Activated CD4-positive, alpha-beta memory T cell treated with anti-CD3 and anti-CD28 coated beads, Interleukin-2, amount 10 ng/mL, durations not matched to agents 7 days and 5 days (primary cell): ENCODE measurements around the gene TAOK1. TPM values are rescaled to one million over a fixed set of nuclear protein-coding genes. Genes with fewer than 3 reads are reported as not detected.

Source experiments
- CTCF ChIA-PET: fragments of 350-600 bp; sonication (Branson Sonifier 250); formaldehyde crosslinking; loops from one replicate; lab custom pipeline; 2021; ENCODE audit warnings: antibody characterized with exemption, inconsistent platforms; lab: Charles Lee
- POLR2A ChIA-PET: fragments of 350-600 bp; sonication (Branson Sonifier 250); formaldehyde crosslinking; loops from one replicate; lab custom pipeline; 2021; ENCODE audit warnings: antibody characterized with exemption; lab: Charles Lee
- DNase-seq: peaks from one replicate; pipeline ENCODE4 v3.0.0-alpha.2; 2020
- H3K27ac Mint-ChIP-seq: one replicate; pipeline ENCODE4 v1.8.0; 2021; ENCODE audit warnings: mild to moderate bottlenecking, mixed read lengths
- H3K27me3 Mint-ChIP-seq: one replicate; pipeline ENCODE4 v1.8.0; 2021; ENCODE audit warnings: mixed read lengths
- H3K36me3 Mint-ChIP-seq: one replicate; pipeline ENCODE4 v1.8.0; 2021; ENCODE audit warnings: low read depth, mixed read lengths
- H3K4me1 Mint-ChIP-seq: one replicate; pipeline ENCODE4 v1.8.0; 2021; ENCODE audit warnings: mixed read lengths
- H3K4me3 Mint-ChIP-seq: one replicate; pipeline ENCODE4 v1.8.0; 2021; ENCODE audit warnings: mild to moderate bottlenecking, mixed read lengths
- H3K9me3 Mint-ChIP-seq: one replicate; pipeline ENCODE4 v1.8.0; 2021; ENCODE audit warnings: mixed read lengths
- total RNA-seq, 2 experiments: library from RNA; stranded (reverse); gene quantifications; one replicate each; pipeline ENCODE4 v1.2.3, GENCODE V29; 2021

The TAOK1 gene
- total RNA-seq, 2 experiments from 2014 or later: 50.0 to 51.0 TPM

GRCh38 chr17:29571883-29572681 is 181.9 kb downstream of the TAOK1 start:
- Mint-ChIP-seq H3K9me3 (no peaks in the 10 kb centered on the region), H3K4me3 (no peak overlapping the region), H3K27ac (no peak overlapping the region), H3K4me1 (peaks cover 14% of the 10 kb centered on the region), H3K36me3 (peaks cover 35% of the 10 kb centered on the region), H3K27me3 (no peaks in the 10 kb centered on the region)
- CTCF ChIA-PET: interaction anchor here (1.0 to 7.1 kb wide), 11 partner anchors 10 to 202 kb away, joined by 3 to 64 read pairs (median 6); partner anchors contain the start of gene ANKRD13B
- POLR2A ChIA-PET: interaction anchor here (0.6 to 8.0 kb wide), 4 partner anchors 17 to 104 kb away, joined by 4 to 41 read pairs (median 22); partner anchors contain the start of gene ANKRD13B
- DNase-seq: no peak

- Mint-ChIP-seq H3K36me3 (peaks cover 39% of the 10 kb centered on the region), H3K4me3 (no peak overlapping the region), H3K9me3 (no peaks in the 10 kb centered on the region), H3K27me3 (no peaks in the 10 kb centered on the region), H3K27ac (no peak overlapping the region), H3K4me1 (peaks cover 14% of the 10 kb centered on the region)
- ChIA-PET POLR2A (interaction anchor here (1.4 to 8.0 kb wide), 3 partner anchors 16 to 43 kb away, joined by 7 to 41 read pairs (median 36); partner anchors contain the start of gene ANKRD13B), CTCF (interaction anchor here (1.2 to 2.5 kb wide), 8 partner anchors 9 to 203 kb away, joined by 3 to 12 read pairs (median 6); partner anchors contain the start of gene ANKRD13B)
- DNase-seq: peak; percentile 53
These were observed 182.8 kb downstream of the TAOK1 start for GRCh38 chr17:29572691-29573557.

GRCh38 chr17:29573558-29573869 is 183.4 kb downstream of the TAOK1 start:
- no peaks in the 10 kb centered on the region for H3K27me3 Mint-ChIP-seq
- no peaks in the 10 kb centered on the region for H3K9me3 Mint-ChIP-seq
- H3K4me1 Mint-ChIP-seq: peaks cover 14% of the 10 kb centered on the region
- no peak overlapping the region for H3K27ac Mint-ChIP-seq
- peaks cover 40% of the 10 kb centered on the region for H3K36me3 Mint-ChIP-seq
- ChIA-PET POLR2A (interaction anchor here (1.4 to 5.8 kb wide), 2 partner anchors 15 to 42 kb away, joined by 7 to 36 read pairs; no protein-coding TSS in a partner anchor), CTCF (interaction anchor here (1.2 to 2.5 kb wide), 8 partner anchors 9 to 204 kb away, joined by 3 to 12 read pairs (median 6); partner anchors contain the start of gene ANKRD13B)
- no peak overlapping the region for H3K4me3 Mint-ChIP-seq
- DNase-seq: no peak

- ChIA-PET POLR2A (interaction anchor here (0.8 to 5.8 kb wide), 4 partner anchors 13 to 42 kb away, joined by 3 to 36 read pairs (median 6); no protein-coding TSS in a partner anchor), CTCF (interaction anchor here (0.6 to 2.5 kb wide), 6 partner anchors 8 to 204 kb away, joined by 3 to 12 read pairs (median 6); no protein-coding TSS in a partner anchor)
- H3K4me1 Mint-ChIP-seq: peaks cover 13% of the 10 kb centered on the region
- DNase-seq: no peak
- no peaks in the 10 kb centered on the region for H3K27me3 Mint-ChIP-seq
- H3K4me3 Mint-ChIP-seq: no peak overlapping the region
- H3K27ac Mint-ChIP-seq: no peak overlapping the region
- peaks cover 40% of the 10 kb centered on the region for H3K36me3 Mint-ChIP-seq
- H3K9me3 Mint-ChIP-seq: no peaks in the 10 kb centered on the region
These were observed 183.9 kb downstream of the TAOK1 start for GRCh38 chr17:29573871-29574731.

- Mint-ChIP-seq H3K27me3 (no peaks in the 10 kb centered on the region), H3K4me1 (peaks cover 8% of the 10 kb centered on the region), H3K36me3 (peaks cover 40% of the 10 kb centered on the region), H3K4me3 (no peak overlapping the region), H3K9me3 (no peaks in the 10 kb centered on the region), H3K27ac (no peak overlapping the region)
- DNase-seq: no peak
- ChIA-PET POLR2A (interaction anchor here (0.8 to 5.8 kb wide), 3 partner anchors 14 to 41 kb away, joined by 3 to 36 read pairs (median 4); no protein-coding TSS in a partner anchor), CTCF (interaction anchor here (0.6 to 1.0 kb wide), 3 partner anchors 28 to 103 kb away, joined by 3 read pairs; no protein-coding TSS in a partner anchor)
These were observed 184.8 kb downstream of the TAOK1 start for GRCh38 chr17:29574732-29575510.

- Mint-ChIP-seq H3K27me3 (no peaks in the 10 kb centered on the region), H3K36me3 (peaks cover 41% of the 10 kb centered on the region), H3K9me3 (no peaks in the 10 kb centered on the region), H3K4me3 (no peak overlapping the region), H3K4me1 (peaks cover 10% of the 10 kb centered on the region), H3K27ac (no peak overlapping the region)
- ChIA-PET CTCF (interaction anchor here (1.0 kb wide), 1 partner anchor 102 kb away, joined by 3 read pairs; no protein-coding TSS in a partner anchor), POLR2A (interaction anchor here (0.9 to 5.8 kb wide), 4 partner anchors 13 to 40 kb away, joined by 3 to 36 read pairs (median 3); partner anchors contain the start of gene ANKRD13B)
- DNase-seq: no peak
These were observed 185.5 kb downstream of the TAOK1 start for GRCh38 chr17:29575511-29576213.

- no peak for DNase-seq
- H3K27ac Mint-ChIP-seq: no peak overlapping the region
- CTCF ChIA-PET: interaction anchor here (0.8 to 1.0 kb wide), 3 partner anchors 37 to 101 kb away, joined by 3 read pairs; no protein-coding TSS in a partner anchor
- POLR2A ChIA-PET: interaction anchor here (0.9 to 5.8 kb wide), 3 partner anchors 12 to 39 kb away, joined by 3 to 36 read pairs (median 3); partner anchors contain the start of gene ANKRD13B
- no peaks in the 10 kb centered on the region for H3K27me3 Mint-ChIP-seq
- H3K4me3 Mint-ChIP-seq: no peak overlapping the region
- H3K4me1 Mint-ChIP-seq: peaks cover 5% of the 10 kb centered on the region
- peaks cover 35% of the 10 kb centered on the region for H3K36me3 Mint-ChIP-seq
- no peaks in the 10 kb centered on the region for H3K9me3 Mint-ChIP-seq
These were observed 186.2 kb downstream of the TAOK1 start for GRCh38 chr17:29576214-29577000.

- Mint-ChIP-seq H3K27ac (no peak overlapping the region), H3K4me3 (no peak overlapping the region), H3K9me3 (no peaks in the 10 kb centered on the region), H3K27me3 (no peaks in the 10 kb centered on the region), H3K36me3 (peaks cover 35% of the 10 kb centered on the region), H3K4me1 (peaks cover 5% of the 10 kb centered on the region)
- no peak for DNase-seq
- CTCF ChIA-PET: interaction anchor here (0.8 to 1.0 kb wide), 2 partner anchors 36 to 41 kb away, joined by 3 read pairs; no protein-coding TSS in a partner anchor
- POLR2A ChIA-PET: interaction anchor here (1.4 to 5.8 kb wide), 2 partner anchors 11 to 39 kb away, joined by 3 to 36 read pairs; no protein-coding TSS in a partner anchor
These were observed 186.8 kb downstream of the TAOK1 start for GRCh38 chr17:29577001-29577370.

GRCh38 chr17:29577385-29578211 is 187.4 kb downstream of the TAOK1 start:
- POLR2A ChIA-PET: interaction anchor here (1.4 to 5.8 kb wide), 3 partner anchors 11 to 39 kb away, joined by 3 to 36 read pairs (median 24); no protein-coding TSS in a partner anchor
- CTCF ChIA-PET: interaction anchor here (1.0 kb wide), 2 partner anchors 36 to 40 kb away, joined by 3 read pairs; no protein-coding TSS in a partner anchor
- Mint-ChIP-seq H3K36me3 (peaks cover 38% of the 10 kb centered on the region), H3K4me3 (no peak overlapping the region), H3K4me1 (peaks cover 7% of the 10 kb centered on the region), H3K27me3 (no peaks in the 10 kb centered on the region), H3K9me3 (no peaks in the 10 kb centered on the region), H3K27ac (no peak overlapping the region)
- no peak for DNase-seq
